NCI-H2171 (cell line): ENCODE results near the gene WASL.

ENCODE experiments used
- DNase-seq: peaks from one replicate; lab custom pipeline; 2025; lab: John Stamatoyannopoulos, UW

WASL gene

DNA sequence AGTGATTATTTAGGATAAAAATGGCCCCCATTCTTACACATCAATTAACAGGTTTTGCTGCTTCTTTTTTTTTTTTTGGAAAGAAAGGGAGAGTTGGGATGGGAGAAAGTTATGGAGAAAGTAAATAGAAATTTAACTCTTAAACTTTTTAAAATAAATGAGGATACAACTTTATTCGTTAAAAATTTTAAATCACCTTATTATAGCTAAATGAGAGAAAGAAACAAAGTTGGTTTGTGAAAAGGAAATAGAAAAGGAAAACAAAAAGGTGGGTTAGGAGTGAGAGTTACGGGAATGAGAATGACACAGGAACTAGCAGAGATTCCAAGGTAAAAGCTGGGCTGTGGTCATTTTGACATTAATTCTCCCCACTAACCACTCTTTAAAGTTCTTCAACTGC lies 58.3 kb downstream of the WASL start:
- DNase-seq = no peak

DNA sequence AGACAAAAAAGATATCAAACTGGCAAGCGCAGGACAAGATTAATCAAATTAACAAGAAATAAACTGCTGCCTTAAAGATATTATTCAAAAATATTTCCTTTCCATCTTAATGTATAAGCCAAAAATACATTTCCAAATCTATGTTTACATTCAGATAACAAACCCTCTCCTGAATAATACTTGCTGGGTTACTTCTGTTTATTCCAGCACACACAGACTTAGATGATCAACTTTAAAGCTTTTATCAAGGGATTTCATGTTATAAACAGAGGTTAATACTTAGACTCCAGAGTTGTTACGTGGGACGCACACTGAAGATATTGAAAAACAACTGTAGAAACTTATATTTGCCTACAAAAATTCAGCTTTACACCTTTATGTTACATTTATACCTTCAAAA lies 59.6 kb downstream of the WASL start:
- DNase-seq = no peak

DNA sequence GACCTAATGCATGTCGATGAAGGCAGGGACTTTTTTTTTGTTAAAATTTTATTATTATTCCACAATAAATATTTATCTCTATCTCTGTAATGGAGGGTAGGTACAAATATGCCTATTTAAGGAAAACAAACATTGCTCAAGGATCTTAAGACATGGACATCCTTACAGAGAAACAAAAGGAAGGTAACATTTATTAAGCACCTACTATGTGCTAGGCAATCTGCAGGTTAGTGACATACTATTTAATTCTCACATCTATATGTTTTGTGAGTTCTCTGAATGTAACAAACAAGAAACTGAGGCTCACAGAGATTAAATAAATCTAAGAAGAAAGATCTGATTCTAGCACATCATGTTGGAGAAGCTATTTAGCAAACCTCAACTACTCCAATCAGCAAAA lies 61.1 kb downstream of the WASL start:
- DNase-seq = no peak

DNA sequence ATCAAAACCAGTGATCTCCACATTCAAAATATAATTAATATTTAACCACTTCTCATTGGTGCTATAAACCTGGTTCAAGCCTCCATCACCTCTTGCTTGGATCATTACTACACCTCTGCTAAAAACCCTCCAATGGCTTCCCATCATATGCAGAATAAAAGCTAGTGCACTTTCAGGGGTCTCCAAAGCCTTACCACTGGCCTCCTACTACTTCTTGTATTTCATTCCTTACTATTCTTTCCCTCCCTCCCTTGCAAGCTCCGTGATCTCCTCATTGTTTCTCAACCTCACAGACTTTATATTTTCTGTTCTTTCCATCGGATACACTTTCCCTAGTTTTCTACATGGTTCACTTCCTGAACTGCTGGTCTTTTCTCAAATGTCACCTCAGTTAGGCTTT lies 61.6 kb downstream of the WASL start:
- DNase-seq = no peak

DNA sequence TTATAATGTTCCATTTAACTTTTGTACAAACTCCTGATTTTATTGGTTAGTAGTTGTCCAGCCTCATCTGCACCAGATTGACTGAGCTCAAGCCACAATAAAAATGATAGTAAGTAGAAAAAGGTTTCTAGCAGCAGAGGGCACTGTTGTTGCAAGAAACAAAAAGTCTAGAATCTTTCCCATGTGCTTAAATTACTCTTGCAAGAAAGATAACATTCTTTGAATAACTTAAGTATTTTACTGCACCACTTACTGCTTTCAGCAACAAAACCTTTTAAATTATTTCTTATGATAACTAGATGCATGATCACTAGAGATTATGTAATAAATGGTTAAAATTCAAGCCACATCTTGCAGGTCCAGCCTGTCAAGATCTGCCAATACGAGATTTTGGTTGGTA lies 66.1 kb downstream of the WASL start:
- DNase-seq = peak; percentile 2

DNA sequence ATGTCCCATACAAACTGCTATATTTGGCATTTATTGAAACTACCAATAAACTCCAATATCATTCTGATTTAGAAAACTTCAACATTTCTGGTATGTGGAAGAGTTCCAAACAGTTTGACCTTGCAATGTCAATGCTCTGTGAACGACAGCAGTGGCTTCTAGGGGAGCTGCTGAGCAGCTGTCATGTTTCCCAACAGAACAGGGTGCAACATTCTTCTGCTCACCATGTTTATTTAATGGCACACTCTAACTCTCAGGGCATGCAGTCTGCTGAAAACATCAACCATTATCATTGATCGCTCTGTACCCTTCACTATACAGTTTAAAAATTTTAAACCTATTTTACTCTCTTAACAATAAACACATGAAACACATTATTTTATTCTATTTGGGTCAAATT lies 67.2 kb downstream of the WASL start:
- no peak for DNase-seq

DNA sequence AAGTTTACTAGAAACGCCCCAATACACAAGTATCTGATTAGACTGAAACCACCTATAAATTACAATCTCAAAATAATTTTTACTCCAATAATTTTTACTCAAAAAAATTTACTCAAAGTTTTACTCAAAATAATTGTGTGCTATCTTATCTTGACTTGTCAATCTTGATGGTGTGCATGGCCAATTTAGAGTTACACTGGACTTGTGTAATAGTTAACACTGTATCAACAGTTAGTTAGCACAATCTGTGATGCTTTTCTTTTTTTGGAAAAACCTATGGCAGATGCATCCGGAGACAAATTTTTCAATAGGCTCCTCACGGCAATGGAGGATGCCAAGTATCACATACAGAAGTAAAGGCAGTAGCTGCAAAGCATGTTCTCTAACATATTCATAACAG lies 68.2 kb downstream of the WASL start:
- no peak for DNase-seq

DNA sequence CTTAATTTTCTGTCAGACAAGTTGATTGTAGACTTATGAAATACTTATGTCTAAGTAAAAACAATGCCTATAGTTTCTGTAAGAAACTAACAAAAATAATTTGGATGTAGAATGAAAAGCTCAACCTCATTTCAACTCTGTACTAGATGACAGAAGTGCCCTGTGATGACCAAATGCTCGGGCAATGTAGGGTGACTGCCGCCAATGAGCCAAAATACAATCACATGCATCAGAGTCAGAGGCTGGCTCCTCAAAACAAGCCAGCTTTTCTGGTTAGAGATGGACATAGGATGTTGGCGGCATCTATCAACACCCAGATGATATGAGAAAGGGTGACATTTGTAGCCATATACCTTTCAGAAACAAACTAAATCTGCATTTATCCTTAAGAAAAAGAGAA lies 69.2 kb downstream of the WASL start:
- no peak for DNase-seq

DNA sequence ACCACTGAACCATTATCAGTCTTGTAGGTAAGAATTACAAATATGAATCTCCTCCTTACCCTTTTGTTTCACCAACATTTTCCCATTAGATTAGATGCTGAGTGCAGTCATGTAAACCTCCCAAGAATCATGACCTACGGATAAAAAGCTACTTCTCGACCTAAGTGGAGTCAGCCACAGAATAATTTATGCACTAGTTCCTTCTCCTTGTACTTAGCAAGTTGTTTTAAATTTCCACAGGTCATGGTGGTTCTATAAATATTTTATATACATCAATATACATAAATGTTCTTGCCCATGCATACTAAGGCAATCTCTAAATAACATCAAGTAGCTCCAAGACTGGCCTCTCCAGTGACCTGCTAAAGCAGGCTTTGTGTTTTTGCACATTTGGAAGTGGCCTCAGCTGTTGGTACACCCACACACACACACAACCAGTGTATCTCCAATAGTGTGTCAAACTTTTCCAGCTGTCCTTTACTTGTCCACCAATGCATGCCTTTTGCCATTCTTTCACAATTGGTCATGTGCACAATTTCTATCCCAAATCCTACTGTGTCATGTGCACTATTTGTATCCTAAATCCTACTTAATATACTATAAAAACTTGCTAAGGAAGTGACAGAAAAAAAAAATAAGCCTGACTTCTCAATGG lies 71.6 kb downstream of the WASL start:
- DNase-seq = no peak

DNA sequence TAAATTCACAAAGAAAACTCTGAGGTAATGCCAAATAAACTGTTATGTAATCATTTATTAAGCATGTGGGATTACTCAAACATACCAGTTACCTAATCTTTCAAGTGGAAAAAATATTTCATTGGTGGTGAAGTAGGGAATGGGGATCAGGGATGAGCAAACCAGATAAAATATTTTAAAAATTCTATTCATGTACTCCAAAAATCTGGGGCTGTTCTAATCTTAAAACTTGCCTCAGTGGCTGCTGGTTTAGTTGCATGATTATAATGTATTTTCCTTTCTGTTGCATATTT lies 73.7 kb downstream of the WASL start:
- DNase-seq = no peak

DNA sequence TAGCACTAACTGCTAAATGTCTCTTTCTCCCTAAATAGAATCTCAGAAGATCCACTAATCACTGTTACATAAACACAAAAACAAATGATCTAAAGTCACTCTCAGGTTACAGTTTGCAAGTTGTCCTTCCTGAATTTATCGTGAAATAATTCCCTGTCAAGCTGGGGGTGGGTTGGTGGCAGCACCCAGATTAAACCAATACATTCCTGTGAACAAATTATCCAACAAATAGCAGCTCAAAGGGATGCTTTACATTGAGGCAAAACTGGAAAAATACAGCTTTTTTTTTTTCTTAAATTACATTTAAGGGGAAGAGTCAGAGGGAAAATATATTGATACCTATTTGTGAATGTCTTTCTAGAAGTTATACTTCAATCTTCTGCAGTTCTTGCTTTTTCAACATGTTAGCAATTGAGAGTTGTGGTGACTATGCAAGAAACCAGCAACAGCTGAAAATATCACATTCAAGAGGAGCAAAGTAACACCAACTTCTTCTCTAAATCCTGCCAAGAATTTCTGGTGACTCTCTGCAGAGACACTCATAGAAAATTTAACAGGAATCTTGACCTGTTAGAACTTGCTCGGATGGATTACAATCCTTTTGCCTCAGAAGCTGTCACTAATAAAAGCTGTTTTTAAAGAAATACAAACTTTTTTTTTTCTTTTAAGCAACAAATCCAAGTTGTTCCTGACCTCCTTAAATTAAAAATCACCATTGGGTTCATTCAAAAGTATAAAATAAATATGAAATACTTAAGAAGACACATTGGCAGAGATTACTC lies 74.2 kb downstream of the WASL start:
- DNase-seq = no peak

DNA sequence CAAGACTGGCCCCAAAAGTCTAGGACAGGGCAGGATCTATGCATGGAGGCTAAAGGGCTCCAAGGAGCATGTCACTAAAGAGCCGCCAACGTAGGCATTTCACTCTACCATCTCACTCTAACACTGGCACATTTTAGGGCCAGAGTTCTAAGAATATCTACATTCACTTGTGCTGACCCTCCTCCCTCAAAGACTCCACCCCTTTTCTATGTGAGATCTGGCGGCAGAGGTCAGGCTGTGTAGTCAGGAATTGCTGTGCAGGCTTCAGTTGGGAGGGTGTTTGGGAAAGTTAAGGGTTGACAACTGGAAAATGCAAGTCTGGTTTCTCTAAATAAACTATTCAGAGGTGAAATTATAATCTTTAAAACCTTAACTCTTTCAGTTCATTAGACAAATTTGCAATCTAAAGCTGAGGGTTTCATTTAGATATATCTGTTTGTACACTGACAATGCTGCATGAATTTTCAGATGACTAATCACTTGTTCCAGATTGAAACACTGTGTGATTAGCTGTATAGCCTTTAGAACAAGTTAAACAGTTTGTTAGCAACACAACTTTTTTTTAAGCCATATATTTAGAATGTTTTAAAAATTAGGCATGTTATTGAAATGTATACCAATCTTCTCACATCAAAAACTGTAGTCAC lies 74.9 kb downstream of the WASL start:
- DNase-seq = no peak

DNA sequence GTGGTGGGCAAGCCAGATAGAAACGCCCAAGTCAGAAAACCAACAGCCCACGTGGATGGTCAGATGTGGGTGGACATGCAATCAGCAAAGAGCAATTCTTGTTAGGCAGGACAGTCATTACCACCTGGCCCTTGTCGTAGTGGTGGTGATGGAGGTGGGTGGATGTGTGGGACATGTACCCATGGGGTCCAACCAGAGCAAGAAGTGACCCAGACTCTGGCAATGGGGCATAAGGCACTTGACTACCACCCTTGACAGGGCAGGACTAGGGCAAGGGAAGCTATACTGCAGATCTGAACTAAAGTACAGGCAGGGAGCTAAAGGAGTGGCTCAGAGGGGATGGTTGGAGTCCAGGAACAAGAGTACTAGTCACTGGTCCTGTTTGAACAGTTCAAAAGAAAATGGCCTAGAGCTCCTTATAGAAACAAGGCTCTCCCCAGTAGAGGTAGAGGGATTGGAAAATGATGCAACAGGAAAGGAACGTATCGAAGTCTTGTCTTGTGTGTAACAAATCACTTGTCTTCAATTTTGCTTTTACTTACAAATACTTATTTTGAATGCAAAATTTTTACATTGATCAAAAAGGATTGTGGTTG lies 75.6 kb downstream of the WASL start:
- no peak for DNase-seq

DNA sequence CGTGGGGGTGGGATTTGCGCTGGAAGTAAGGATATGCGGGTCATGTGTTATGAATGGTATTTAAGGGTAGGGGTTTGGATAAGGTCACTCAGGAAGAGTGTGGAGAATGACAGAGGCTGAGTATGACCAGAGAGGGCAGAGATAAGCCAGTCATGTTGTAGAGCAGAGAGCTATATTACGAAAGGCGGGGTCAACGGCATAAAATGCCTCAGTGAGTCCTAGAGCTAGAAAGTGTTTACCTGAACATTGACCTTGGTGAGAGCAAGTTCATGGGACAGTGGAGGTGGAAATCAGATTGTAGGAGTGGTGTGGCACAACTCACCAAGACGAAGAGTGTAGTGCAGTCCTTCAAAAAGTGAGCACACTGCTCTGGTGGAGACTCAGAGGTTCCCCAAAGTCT lies 79.3 kb downstream of the WASL start:
- DNase-seq = no peak

DNA sequence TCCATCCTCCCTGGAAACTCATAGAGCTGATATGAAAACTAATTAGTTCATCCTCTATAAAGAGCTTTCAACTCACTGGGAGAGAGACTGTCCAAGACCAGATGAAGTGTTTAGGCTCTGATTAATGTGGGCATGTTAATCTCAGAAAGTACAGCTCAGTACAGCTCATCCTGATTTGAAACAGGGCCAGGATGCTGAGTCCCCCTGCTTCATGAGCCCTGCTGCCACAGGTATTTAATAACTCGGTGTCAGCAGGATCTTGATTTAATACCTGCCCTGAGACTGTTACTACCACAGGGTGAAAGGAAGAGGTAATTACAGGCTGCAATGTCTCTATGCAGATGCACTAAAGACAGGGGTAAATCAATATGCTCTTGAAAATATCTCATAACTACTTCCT lies 82.3 kb downstream of the WASL start:
- DNase-seq = no peak

DNA sequence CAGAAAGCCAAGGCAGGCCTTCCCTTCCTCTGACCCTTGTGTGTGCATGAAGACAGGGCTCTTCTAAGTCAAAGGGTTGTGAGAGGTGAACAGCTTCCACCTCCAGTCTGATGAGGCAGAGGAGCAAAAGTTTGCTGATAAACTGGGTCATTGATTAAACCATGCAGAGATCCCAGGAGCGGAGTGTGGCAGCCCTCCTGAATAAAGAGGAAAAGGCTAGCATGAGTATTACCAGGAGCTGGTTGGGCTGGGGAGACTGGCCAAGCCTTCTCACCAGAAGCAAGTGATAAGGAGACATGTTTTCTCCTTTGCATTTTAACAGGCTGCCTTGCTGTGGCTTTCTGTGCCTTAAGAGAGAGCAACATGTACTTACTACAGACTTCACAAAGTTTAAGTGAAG lies 82.9 kb downstream of the WASL start:
- DNase-seq = no peak

DNA sequence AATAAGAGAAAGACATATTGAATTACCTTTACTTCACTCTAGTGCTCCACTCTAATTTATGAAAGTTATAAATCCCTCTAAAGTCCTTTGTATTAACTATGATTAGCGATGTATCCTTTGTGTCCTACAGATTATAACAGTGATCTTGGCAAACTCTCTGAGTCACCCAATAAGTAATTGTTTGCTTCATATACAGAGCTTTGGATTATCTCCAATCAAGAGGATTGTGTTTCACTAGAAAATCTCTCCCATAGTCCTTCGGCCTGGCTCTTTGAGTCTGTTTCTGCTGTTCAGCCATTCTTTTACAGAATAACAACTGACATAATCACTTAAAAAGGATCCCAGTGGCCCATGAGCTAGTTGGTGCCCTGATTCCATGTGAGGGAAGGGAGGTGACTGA lies 83.6 kb downstream of the WASL start:
- no peak for DNase-seq

DNA sequence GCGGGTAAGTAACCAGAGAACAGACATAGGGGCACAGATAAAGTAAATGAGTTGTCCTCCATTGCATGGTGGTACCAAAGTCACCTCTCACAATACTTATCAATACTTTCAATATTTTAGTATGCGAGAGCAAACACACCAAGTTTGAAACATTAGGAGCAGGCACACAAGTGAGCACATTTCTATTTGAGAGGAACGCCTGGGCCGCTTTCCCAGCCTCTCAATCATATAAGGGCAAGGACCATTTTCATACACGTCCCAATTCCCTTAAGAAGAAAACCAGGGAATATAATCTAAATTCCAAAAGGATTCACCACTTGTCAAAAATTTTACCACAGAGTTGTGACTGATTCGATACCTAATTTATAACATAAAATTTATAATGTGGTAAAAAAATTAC lies 85.6 kb downstream of the WASL start:
- no peak for DNase-seq

DNA sequence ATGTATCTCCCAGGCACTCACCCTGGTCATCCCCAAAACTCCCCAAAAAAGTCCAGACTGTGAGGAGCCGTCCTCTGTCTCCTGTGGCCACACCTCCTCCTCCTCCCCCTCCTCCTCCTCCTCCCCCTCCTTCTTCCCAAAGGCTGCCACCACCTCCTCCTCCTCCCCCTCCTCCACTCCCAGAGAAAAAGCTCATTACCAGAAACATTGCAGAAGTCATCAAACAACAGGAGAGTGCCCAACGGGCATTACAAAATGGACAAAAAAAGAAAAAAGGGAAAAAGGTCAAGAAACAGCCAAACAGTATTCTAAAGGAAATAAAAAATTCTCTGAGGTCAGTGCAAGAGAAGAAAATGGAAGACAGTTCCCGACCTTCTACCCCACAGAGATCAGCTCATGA lies 86.0 kb downstream of the WASL start:
- DNase-seq = no peak

DNA sequence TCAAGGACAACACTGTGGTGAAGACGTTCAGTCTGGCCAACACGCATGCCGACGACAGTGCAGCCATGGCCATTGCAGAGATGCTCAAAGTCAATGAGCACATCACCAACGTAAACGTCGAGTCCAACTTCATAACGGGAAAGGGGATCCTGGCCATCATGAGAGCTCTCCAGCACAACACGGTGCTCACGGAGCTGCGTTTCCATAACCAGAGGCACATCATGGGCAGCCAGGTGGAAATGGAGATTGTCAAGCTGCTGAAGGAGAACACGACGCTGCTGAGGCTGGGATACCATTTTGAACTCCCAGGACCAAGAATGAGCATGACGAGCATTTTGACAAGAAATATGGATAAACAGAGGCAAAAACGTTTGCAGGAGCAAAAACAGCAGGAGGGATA lies 86.5 kb downstream of the WASL start:
- no peak for DNase-seq

DNA sequence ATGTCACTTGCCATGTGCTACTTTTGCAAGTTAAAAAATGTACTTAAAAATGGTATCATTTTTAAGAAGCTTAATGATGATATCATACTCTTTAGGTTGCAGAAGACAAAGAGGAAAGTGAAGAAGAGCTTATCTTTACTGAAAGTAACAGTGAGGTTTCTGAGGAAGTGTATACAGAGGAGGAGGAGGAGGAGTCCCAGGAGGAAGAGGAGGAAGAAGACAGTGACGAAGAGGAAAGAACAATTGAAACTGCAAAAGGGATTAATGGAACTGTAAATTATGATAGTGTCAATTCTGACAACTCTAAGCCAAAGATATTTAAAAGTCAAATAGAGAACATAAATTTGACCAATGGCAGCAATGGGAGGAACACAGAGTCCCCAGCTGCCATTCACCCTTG lies 87.0 kb downstream of the WASL start:
- DNase-seq = no peak

DNA sequence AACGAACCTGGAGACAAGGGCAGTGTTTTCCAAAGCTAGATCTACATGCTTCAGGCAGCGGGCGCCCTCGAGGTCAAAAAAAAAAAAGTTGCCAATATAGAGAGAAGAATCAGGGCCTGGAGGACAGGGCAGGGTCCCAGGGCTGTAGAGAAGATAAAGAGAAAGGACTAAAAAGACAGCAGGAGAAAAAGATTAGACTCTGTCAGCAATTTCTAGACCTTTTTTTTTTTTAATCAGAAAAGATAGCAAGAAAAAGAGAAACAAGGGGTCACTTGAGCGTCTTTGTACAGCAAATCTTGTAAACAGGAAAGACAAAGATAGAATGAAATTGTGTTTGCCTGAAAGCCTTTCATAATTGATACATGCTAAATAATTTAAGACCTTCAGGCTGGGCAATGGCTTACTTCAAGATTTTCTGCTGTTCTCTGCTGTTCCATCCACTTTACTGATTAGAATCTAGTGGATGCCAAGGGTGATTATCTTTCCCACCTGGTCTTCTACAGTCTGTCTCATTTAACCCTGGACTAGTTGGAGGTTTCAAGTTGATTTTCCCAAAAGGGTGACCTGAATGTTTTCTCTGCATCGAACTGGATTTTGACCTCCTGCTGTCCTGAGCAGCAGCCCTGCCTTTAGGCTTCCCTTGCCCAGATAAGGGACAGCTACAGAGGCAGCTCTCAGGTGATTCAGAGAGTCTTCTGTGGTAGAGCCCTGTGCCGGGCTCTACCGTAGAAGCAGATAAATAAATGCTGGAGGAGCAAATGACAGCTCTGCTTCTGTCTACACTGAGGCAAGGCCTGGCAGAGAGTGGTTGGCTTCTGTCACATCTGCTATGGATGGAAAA lies 88.1 kb downstream of the WASL start:
- no peak for DNase-seq
